Bronchial epithelial cell (primary cell): Measurements from ENCODE around the gene TMEM74B. TPM values are rescaled to one million over a fixed set of nuclear protein-coding genes. Genes with fewer than 3 reads are reported as not detected.
"Not testable (repeated sequence)": the region's sequence is repeated elsewhere in the genome, so short reads cannot be mapped to it uniquely, and the experiment has no call there.

ENCODE experiments used
- DNase-seq: peaks from one replicate; pipeline ENCODE4 v3.0.0-alpha.2; 2010; ENCODE audit warnings: low read depth
- FAIRE-seq: peaks from 2 replicates; lab custom pipeline; 2011; peaks lifted over from hg19 to GRCh38; lab: Jason Lieb, UNC
- H3K27me3 ChIP-seq: 2 replicates; pipeline ENCODE4 v1.5.1; 2011; ENCODE audit warnings: low read length; ENCODE audit not compliant: control insufficient read depth, insufficient read depth
- H3K36me3 ChIP-seq: 2 replicates; pipeline ENCODE4 v1.5.1; 2011; ENCODE audit warnings: low read length; ENCODE audit not compliant: control insufficient read depth, insufficient read depth
- H3K4me3 ChIP-seq: 2 replicates; pipeline ENCODE4 v1.5.1; 2011; ENCODE audit warnings: mild to moderate bottlenecking, low read depth, low read length, control low read depth
- total RNA-seq: library from RNA; depleted of rRNA; stranded (reverse); fragments of >200 nt; gene quantifications from 2 replicates; pipeline ENCODE4 v1.2.1, GENCODE V29; 2014
- TF ChIP-seq, protein P1 (sequence below): IDR thresholded peaks from 2 replicates; pipeline ENCODE4 v1.5.1; 2011; ENCODE audit warnings: mild to moderate bottlenecking, moderate library complexity, low read length, control low read depth, inconsistent platforms; ENCODE audit not compliant: insufficient read depth, severe bottlenecking

Gene TMEM74B
- total RNA-seq, 1 donor from 2014 or later: not detected

DNA sequence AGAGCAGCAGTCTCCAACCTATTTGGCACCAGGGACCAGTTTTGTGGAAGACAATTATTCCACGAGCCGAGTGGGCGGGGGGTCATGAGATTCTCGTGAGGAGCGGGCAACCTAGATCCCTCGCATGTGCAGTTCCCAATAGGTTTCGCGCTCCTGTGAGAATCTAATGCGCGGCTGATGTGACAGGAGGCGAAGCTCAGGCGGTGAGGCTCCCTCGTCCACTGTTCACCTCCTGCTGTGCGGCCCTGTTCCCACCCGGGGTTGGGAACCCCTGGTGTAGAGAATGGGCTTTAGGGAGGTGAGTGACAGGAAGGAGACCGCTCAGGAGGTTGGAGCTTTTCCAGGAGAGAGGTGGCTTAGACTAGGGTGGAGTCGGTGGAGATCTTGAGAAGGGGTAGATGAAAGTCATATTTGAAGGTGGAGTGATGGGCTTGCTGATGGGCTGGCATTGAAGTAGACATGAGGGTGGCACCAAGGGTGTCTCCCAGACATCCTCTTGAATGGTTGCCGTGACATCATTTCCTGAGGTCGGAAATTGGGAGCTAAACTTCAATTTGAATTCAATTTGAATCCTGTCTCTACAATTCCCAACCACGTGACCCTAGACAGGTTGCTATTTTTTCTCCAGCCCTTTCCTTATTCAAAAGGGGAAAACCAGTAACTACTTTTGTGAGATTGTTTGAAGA is 39.6 kb upstream of the TMEM74B start:
- no peak overlapping the region for H3K4me3 ChIP-seq
- TF ChIP-seq, protein P1, sequence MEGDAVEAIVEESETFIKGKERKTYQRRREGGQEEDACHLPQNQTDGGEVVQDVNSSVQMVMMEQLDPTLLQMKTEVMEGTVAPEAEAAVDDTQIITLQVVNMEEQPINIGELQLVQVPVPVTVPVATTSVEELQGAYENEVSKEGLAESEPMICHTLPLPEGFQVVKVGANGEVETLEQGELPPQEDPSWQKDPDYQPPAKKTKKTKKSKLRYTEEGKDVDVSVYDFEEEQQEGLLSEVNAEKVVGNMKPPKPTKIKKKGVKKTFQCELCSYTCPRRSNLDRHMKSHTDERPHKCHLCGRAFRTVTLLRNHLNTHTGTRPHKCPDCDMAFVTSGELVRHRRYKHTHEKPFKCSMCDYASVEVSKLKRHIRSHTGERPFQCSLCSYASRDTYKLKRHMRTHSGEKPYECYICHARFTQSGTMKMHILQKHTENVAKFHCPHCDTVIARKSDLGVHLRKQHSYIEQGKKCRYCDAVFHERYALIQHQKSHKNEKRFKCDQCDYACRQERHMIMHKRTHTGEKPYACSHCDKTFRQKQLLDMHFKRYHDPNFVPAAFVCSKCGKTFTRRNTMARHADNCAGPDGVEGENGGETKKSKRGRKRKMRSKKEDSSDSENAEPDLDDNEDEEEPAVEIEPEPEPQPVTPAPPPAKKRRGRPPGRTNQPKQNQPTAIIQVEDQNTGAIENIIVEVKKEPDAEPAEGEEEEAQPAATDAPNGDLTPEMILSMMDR: no peak
- no peaks in the 10 kb centered on the region for H3K36me3 ChIP-seq
- DNase-seq (no peak), FAIRE-seq (peak; percentile 52)
- H3K27me3 ChIP-seq: peaks cover 8% of the 10 kb centered on the region

- DNase-seq, FAIRE-seq, H3K4me3 ChIP-seq, H3K27me3 ChIP-seq, H3K36me3 ChIP-seq: not testable (repeated sequence)
Measured at GRCh38 chr20:1222750-1223149, 38.0 kb upstream of the TMEM74B start.

- not testable (repeated sequence) for DNase-seq, H3K27me3 ChIP-seq, H3K4me3 ChIP-seq, H3K36me3 ChIP-seq, FAIRE-seq
Measured at GRCh38 chr20:1216527-1217427, 32.0 kb upstream of the TMEM74B start.

GRCh38 chr20:1215386-1216170 is 30.8 kb upstream of the TMEM74B start:
- TF ChIP-seq, protein P1: no peak
- no peaks in the 10 kb centered on the region for H3K27me3 ChIP-seq
- FAIRE-seq: no peak
- DNase-seq: no peak
- H3K36me3 ChIP-seq: no peaks in the 10 kb centered on the region
- H3K4me3 ChIP-seq: no peak overlapping the region

GRCh38 chr20:1214838-1215261 is 30.1 kb upstream of the TMEM74B start:
- Histone ChIP-seq H3K36me3 (no peaks in the 10 kb centered on the region), H3K4me3 (no peak overlapping the region), H3K27me3 (no peaks in the 10 kb centered on the region)
- no peak for DNase-seq
- TF ChIP-seq, protein P1: no peak
- no peak for FAIRE-seq

DNA sequence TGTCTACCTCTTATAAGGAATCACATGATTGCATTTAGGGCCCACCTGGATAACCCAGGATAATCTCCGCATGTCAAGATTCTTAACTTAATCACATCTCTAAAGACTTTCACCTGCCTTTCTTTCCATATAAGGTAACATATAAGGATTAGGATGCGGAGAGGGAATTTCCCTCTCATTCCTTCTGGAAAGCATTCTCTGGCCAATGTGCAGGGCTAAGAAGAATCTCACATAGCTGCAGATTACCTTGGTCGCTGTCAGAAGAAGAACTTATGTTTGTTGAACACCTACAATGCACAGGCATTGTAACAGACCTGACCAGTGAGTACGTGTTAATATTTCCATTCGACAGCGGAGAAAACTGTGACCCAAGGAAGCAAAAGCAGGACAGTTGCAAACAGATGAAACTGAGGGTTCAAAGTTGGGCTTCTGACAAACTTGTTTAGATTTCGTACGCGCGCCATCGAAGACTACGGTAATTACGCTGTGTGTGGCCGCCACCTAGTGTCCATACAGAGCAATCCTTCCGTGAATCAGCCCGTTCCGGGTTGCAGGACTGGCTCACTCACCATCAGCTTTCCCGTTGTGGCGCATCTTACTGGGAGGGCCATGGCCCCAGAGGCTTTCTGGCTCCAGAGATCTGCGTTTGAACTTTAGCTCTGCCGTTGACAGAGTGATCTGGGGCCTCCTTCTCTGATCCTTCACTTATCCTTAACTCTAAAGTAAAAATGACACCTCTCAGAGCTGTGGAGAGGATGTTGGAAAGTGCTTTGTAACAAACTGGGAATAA is 28.0 kb upstream of the TMEM74B start:
- DNase-seq: peak; percentile 51
- H3K27me3 ChIP-seq: peaks cover 1% of the 10 kb centered on the region
- no peak for FAIRE-seq
- H3K4me3 ChIP-seq: no peak overlapping the region
- TF ChIP-seq, protein P1: peak; percentile 91
- H3K36me3 ChIP-seq: no peaks in the 10 kb centered on the region
